ENCODE data around the gene DYNLRB2.

Gene DYNLRB2

DNA sequence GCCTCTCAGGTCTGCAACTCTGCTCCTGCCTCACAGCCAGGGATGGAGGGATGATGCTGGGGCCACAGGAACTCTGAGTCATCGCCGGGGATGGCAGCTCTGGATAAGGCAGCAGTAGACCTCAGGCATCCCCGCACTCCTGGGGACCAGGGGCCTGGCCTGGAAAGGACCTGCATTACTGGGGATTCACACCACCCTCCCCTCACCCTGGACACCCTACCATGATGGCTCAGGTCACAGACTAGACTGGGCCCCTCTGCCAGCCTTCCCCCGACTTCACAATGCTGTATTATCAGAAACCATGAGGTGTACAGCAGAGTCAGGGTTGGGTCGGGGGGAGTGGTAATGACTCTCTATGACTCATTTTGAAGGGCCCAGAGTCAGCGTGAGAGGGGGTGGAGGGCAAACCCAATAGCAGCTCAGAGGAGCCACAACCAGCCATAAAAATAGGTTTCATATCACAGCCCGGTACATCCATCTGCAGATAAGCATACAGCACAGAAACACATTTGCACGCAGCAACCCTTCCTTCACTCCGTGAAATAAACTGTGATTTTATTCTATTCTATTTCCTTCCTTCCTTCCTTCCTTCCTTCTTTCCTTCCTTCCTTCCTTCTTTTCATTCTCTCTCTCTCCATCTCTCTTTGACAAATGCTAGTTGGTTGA, 28.8 kb downstream of the DYNLRB2 start:
- H3K9ac ChIP-seq (ENCODE audit: low read length) = no peak overlapping the region
- H3K9me3 ChIP-seq (replicated peaks; ENCODE audit: insufficient read depth, low read length) = no peaks in the 10 kb centered on the region
- no peaks in the 10 kb centered on the region for H3K27me3 ChIP-seq (replicated peaks; ENCODE audit: insufficient read depth, low read length)
- no peak for DNase-seq
- H2AFZ ChIP-seq (ENCODE audit: low read length) = no peak overlapping the region
- H3F3A ChIP-seq (ENCODE audit: insufficient read depth, low read length) = no peaks in the 10 kb centered on the region
- no peaks in the 10 kb centered on the region for H3K79me2 ChIP-seq (ENCODE audit: low read length)
- H3K9me2 ChIP-seq (replicated peaks; ENCODE audit: insufficient read depth, low read length) = no peaks in the 10 kb centered on the region
- no peak overlapping the region for H3K4me2 ChIP-seq (ENCODE audit: low read depth, low read length)
- H4K20me1 ChIP-seq (ENCODE audit: insufficient read depth, low read length) = no peaks in the 10 kb centered on the region
- no peaks in the 10 kb centered on the region for H3K36me3 ChIP-seq (replicated peaks; ENCODE audit: insufficient read depth, low read length)
- H3K4me3 ChIP-seq (ENCODE audit: low read length) = no peak overlapping the region
- H3K27ac ChIP-seq (ENCODE audit: low read length) = no peak overlapping the region
- H3K4me1 ChIP-seq (ENCODE audit: low read length) = no peaks in the 10 kb centered on the region
- TF ChIP-seq EZH2 (optimal IDR thresholded peaks at IDR 0.05; ENCODE audit: low read depth, low read length) (no peak), EZH2phosphoT487 (IDR thresholded peaks at IDR 0.05; ENCODE audit: low read length) (no peak)
- TF ChIP-seq, protein P1, sequence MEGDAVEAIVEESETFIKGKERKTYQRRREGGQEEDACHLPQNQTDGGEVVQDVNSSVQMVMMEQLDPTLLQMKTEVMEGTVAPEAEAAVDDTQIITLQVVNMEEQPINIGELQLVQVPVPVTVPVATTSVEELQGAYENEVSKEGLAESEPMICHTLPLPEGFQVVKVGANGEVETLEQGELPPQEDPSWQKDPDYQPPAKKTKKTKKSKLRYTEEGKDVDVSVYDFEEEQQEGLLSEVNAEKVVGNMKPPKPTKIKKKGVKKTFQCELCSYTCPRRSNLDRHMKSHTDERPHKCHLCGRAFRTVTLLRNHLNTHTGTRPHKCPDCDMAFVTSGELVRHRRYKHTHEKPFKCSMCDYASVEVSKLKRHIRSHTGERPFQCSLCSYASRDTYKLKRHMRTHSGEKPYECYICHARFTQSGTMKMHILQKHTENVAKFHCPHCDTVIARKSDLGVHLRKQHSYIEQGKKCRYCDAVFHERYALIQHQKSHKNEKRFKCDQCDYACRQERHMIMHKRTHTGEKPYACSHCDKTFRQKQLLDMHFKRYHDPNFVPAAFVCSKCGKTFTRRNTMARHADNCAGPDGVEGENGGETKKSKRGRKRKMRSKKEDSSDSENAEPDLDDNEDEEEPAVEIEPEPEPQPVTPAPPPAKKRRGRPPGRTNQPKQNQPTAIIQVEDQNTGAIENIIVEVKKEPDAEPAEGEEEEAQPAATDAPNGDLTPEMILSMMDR (IDR thresholded peaks at IDR 0.05; ENCODE audit: low read length) = no peak

DNA sequence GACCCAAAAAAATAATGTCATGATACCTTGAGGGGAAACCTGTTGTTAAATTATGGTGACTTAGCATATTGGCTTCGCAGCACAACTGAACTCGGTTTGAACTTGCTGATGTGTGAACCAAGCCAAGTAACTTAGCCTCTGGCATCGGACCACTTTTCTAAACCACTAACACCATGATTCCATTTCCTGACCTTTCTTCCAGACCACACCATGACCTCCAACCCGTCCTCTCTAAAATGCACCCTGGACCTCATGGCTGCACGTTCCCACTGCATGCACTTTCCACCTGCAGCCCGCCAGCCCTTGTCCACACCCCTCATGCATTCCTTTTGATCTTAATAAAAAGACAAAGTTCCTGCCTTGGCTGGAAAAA, 29.3 kb downstream of the DYNLRB2 start:
- H3F3A ChIP-seq (ENCODE audit: insufficient read depth, low read length) = no peaks in the 10 kb centered on the region
- H3K9ac ChIP-seq (ENCODE audit: low read length) = no peak overlapping the region
- H4K20me1 ChIP-seq (ENCODE audit: insufficient read depth, low read length) = no peaks in the 10 kb centered on the region
- H3K4me1 ChIP-seq (ENCODE audit: low read length) = no peaks in the 10 kb centered on the region
- H2AFZ ChIP-seq (ENCODE audit: low read length) = no peak overlapping the region
- no peaks in the 10 kb centered on the region for H3K79me2 ChIP-seq (ENCODE audit: low read length)
- TF ChIP-seq EZH2phosphoT487 (IDR thresholded peaks at IDR 0.05; ENCODE audit: low read length) = no peak
- TF ChIP-seq EZH2 (optimal IDR thresholded peaks at IDR 0.05; ENCODE audit: low read depth, low read length) = no peak
- TF ChIP-seq, protein P1 (IDR thresholded peaks at IDR 0.05; ENCODE audit: low read length) = no peak
- H3K27ac ChIP-seq (ENCODE audit: low read length) = no peak overlapping the region
- no peaks in the 10 kb centered on the region for H3K27me3 ChIP-seq (replicated peaks; ENCODE audit: insufficient read depth, low read length)
- H3K9me2 ChIP-seq (replicated peaks; ENCODE audit: insufficient read depth, low read length) = no peaks in the 10 kb centered on the region
- H3K36me3 ChIP-seq (replicated peaks; ENCODE audit: insufficient read depth, low read length) = no peaks in the 10 kb centered on the region
- no peak overlapping the region for H3K4me2 ChIP-seq (ENCODE audit: low read depth, low read length)
- no peak overlapping the region for H3K4me3 ChIP-seq (ENCODE audit: low read length)
- H3K9me3 ChIP-seq (replicated peaks; ENCODE audit: insufficient read depth, low read length) = no peaks in the 10 kb centered on the region
- DNase-seq = no peak

DNA sequence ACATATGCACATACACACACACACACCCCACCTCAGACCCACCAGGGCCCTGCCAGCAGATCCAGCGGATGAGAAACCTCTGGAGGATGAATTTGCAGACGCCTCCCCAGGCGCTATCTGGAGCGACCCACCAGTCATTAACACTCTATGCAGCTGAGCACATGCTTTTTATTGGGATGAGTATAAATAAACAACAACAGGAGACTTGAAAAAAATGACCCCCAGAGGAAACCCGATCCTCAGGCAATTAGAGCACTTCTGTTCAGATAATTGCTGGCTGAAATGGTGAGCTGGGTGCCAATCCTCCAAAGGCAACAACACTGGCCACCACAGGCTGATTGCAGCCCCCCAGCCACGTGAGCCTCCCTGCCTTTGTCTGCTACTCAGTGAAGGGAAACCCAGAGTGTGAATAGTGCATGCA, 32.9 kb downstream of the DYNLRB2 start:
- H3K36me3 ChIP-seq (replicated peaks; ENCODE audit: insufficient read depth, low read length) = no peaks in the 10 kb centered on the region
- TF ChIP-seq EZH2 (optimal IDR thresholded peaks at IDR 0.05; ENCODE audit: low read depth, low read length) (no peak), EZH2phosphoT487 (IDR thresholded peaks at IDR 0.05; ENCODE audit: low read length) (no peak)
- TF ChIP-seq, protein P1 (IDR thresholded peaks at IDR 0.05; ENCODE audit: low read length) = no peak
- H3K9ac ChIP-seq (ENCODE audit: low read length) = no peak overlapping the region
- H3K4me2 ChIP-seq (ENCODE audit: low read depth, low read length) = no peak overlapping the region
- no peaks in the 10 kb centered on the region for H3F3A ChIP-seq (ENCODE audit: insufficient read depth, low read length)
- H4K20me1 ChIP-seq (ENCODE audit: insufficient read depth, low read length) = no peaks in the 10 kb centered on the region
- no peaks in the 10 kb centered on the region for H3K9me2 ChIP-seq (replicated peaks; ENCODE audit: insufficient read depth, low read length)
- H3K79me2 ChIP-seq (ENCODE audit: low read length) = no peaks in the 10 kb centered on the region
- H3K4me1 ChIP-seq (ENCODE audit: low read length) = no peaks in the 10 kb centered on the region
- H3K27ac ChIP-seq (ENCODE audit: low read length) = no peak overlapping the region
- DNase-seq = no peak
- no peaks in the 10 kb centered on the region for H3K9me3 ChIP-seq (replicated peaks; ENCODE audit: insufficient read depth, low read length)
- no peak overlapping the region for H3K4me3 ChIP-seq (ENCODE audit: low read length)
- H2AFZ ChIP-seq (ENCODE audit: low read length) = no peak overlapping the region
- no peaks in the 10 kb centered on the region for H3K27me3 ChIP-seq (replicated peaks; ENCODE audit: insufficient read depth, low read length)
